NCI-H2081 treated with DMSO at 0.1 percent for 48 hours (cell line): Measurements from ENCODE around the gene RRAS2.

Source experiments
- DNase-seq: peaks from one replicate; lab custom pipeline; 2025; lab: John Stamatoyannopoulos, UW

RRAS2 gene

DNA sequence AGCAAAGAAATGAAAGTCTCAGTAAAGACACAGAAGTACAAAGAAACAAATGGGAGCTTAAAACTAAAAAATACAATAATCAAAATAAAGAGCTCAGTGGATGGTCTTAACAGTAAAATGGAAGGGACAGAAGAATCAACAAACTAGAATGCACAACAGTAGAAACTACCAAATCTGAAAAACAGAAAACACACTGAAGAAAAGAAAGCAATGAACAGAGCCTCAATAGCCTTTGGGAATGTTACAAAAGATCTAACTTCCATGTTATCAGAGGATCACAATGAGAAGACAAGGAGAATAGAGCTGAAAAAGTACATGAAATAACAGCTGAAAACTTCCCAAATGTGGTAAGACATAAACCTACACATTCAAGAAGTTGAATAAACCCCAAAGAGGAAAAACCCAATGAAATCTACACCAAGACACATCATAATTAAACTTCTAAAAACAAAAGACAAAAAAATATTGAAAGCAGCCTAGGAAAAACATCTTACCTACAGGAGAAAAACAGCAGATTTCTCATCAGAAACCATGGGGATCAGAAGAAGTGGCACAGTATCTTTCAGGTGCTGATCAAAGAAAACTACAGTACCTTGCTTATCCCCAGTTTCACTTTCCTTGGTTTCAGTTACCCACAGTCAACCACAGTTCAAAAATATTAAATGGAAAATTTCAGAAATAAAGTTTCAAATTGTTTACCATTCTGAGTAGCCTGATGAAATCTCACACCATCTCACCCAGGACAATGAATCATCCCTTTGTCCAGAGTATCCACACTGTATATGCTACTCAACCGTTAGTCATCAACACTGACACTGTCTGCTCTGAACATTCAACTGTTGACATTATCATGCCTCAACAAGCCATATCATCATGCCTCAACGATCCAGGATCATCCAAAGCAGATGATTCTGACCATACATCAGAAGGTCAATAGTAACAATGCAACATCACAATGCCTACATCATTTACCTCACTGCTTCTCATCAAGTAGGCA, 22.2 kb downstream of the RRAS2 start:
- DNase-seq, result no peak

DNA sequence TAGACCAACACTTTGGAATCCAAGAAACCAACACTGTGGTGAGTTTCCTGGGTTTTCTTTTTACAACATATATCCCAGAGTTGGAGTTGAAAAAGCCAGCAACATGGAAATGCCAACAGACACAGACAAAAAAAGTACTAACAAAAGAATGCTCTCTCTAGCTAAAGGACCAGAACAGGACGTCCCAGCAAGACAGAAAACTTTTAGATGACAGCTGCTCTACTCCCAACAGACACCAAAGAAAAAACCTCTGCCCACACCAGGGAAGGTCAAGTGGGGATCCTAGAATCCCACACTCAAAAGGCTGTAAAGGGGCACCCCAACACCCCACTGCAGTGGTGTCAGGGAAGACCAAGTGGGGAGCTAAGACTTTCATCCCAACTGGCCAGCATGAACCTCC, 23.3 kb downstream of the RRAS2 start:
- DNase-seq, result no peak

- no peak for DNase-seq
These were observed 24.1 kb downstream of the RRAS2 start for GRCh38 chr11:14334893-14335292.

DNA sequence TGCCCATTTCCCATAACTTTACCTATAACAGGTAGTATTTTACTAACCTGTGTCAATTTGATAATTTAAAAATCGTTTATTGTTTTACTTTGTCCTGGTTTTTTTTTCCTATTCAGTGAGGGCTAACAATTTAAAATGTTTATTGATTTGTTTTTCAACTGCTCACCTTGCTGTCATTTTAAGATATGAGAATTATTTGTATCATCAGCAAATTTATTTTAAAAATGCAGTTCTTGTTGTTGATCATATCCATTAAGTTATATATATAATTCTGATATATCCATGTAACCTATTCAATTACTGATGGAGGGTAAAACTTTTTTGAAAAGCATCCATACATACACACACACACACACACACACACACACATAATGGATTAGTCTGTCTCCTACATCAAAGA, 24.8 kb downstream of the RRAS2 start:
- DNase-seq, result no peak

GRCh38 chr11:14331476-14332136, 27.4 kb downstream of the RRAS2 start:
- DNase-seq, result no peak

DNA sequence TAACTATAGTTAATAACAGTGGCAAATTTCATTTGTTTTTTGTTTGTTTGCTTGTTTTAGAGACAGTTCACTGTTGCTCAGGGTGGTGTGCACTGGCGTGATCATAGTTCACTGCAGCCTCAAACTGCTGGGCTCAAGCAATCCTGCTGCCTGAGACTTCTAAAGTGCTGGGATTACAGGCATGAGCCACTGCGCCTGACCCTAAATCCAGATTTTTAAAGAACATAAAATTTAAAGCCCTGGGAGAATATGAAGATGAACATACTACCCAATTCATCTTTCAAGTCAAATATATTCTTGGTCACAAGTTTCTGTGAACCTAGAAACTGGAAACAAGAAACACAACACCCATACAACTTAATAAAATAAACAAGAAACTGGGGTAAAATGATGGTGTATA, 28.1 kb downstream of the RRAS2 start:
- DNase-seq, result no peak

DNA sequence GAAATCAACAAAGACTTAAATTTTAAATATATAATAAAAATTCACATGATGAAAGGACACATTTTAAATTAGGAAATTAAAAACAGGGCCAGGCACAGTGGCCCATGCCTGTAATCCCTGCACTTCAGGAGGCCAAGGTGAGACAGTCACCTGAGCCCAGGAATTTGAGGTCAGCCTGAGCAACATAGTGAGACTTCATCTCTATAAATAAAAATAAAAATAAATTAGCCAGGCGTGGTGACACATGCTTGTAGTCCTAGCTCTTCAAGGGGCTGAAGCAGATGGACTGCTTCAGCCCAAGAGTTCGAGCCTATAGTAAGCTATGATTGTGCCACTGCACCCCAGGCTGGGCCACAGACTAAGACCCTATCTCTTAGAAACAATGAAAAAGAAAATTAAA, 29.3 kb downstream of the RRAS2 start:
- DNase-seq, result no peak

DNA sequence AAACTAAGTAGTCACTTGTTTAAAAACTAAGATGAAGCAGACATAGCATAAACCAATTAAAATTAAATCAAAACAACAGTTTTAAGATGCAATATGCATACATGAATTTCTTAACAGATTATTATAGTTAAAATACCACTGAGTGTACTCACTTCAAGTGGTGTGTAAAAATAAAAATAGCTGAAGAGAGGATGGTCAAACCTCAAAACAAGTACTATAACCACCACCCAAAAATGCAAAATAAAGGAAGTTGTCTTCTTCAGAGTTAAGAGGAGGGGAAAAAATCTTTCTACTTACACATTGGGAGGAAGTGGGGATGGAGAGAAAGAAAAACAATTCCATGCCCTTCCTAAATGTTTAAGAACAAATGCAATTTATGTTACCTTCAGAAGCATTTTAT, 31.9 kb downstream of the RRAS2 start:
- no peak for DNase-seq

GRCh38 chr11:14323118-14323676, 35.8 kb downstream of the RRAS2 start:
- DNase-seq, result no peak

DNA sequence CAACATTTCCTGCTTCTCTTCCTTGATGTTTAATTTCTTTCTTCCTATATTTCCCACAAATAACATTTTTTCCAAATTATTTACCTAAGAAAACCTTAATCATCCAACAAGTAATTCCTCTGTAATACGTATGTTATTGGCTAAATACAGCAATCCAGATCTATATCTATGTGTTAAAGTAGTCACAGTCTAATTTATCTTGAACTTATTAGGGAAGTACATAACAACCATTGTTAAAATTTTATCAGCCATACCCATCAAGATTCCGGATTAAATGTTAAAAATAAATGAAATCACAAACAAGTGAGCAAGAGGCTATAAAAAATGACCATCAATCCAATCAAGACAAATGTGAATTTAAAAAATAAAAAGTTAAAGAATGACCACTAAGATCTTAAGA, 36.5 kb downstream of the RRAS2 start:
- no peak for DNase-seq

DNA sequence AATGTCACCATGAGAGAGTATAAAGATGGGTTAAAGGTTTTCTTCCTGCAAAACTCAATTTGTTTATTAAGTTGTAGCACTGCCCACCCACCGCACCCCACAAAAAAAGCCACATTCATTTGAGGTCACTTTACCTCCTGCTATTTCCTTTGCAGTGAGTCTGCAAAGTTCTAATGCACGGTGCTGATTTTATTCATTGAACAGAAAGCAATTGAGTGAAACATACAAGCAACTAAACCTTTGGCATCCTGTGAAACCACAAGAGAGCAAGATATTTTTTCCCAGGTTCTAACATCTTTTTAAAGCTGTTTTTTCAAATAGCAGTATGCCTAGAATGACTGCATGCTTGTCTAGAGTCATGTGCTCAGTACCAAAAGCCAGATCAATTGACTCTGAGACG, 39.0 kb downstream of the RRAS2 start:
- no peak for DNase-seq

DNA sequence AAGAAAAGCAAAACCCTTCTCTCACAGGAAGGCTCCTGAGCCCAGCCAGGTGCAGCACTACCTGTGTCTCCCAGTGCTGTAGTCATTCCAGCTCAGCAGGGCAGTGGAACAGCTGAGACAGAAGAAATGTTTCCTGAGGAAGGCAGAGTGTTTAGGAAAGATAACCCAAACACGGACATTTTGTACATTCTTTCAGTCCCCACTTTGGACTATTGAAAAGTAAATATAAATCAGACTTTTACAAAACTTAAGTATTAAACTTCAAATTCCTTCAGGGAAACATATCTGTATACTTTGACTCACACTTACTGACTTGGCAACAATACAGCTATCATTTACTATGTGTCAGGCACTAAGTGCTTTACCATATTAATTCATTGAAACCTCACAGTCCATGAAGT, 40.4 kb downstream of the RRAS2 start:
- DNase-seq, result no peak

DNA sequence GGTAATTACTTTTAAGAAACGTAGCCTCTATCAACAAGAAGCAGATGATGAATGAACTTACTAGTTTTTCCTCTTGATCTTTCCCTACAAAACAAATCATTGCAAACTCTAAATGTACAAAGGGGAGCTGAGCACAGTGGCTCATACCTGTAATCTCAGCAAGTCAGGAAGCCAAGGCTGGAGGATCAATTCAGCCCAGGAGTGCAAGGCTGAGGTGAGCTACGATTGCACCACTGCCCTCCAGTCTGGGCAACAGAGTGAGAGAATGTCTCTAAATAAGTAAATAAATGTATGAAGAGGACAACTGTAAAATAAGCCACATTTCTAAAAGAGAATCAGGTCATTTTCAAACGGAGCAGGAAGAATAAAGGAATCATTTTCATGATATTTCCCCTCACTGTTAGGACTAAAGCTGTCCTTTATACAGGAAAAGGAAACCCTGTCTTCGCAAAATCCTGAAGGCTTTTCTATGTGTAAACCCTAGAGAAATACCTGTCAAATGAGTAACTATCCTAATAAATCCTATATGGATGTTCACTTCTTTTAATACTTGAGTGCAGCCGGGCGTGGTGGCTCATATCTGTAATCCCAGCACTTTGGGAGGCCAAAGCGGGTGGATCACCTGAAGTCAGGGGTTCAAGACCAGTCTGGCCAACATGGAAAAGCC, 41.2 kb downstream of the RRAS2 start:
- DNase-seq, result no peak

DNA sequence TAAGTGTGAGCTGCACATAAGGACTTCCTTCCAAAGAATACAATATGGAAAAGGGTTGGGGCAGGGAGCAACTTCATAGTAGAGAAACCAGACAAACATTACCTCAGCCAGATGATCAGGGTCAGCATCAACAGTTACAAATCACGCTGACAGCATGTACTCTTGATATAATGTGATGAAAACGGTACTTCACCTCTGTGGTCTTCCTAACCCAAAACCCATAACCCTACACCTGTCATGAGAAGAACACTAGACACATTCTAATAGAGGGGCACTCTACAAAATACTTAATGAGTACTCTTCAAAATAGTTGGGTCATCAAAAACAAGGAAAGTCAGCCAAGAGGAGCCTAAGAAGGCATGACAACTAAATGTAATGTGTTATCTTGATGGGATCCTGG, 43.9 kb downstream of the RRAS2 start:
- no peak for DNase-seq

DNA sequence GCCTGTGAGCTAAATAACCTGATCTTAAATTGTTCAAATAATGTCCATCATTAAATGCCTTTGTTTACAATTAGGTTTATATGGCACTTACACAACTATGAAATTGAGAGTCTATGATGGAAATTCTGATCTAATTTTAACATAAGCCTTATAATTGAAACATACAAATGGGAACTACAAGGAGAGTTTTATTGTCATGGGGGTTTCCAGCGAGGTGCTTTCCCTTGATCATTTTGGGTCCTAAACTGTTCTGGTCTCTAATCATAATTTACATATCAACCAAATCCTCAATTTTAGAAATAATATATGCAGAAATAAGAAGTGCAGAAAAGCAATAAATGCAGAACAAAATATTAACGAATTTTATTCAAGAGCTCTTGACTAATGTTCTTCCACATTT, 44.9 kb downstream of the RRAS2 start:
- no peak for DNase-seq

- DNase-seq, result no peak
These were observed 46.1 kb downstream of the RRAS2 start for GRCh38 chr11:14312736-14313438.

GRCh38 chr11:14310679-14311078, 48.3 kb downstream of the RRAS2 start:
- no peak for DNase-seq

DNA sequence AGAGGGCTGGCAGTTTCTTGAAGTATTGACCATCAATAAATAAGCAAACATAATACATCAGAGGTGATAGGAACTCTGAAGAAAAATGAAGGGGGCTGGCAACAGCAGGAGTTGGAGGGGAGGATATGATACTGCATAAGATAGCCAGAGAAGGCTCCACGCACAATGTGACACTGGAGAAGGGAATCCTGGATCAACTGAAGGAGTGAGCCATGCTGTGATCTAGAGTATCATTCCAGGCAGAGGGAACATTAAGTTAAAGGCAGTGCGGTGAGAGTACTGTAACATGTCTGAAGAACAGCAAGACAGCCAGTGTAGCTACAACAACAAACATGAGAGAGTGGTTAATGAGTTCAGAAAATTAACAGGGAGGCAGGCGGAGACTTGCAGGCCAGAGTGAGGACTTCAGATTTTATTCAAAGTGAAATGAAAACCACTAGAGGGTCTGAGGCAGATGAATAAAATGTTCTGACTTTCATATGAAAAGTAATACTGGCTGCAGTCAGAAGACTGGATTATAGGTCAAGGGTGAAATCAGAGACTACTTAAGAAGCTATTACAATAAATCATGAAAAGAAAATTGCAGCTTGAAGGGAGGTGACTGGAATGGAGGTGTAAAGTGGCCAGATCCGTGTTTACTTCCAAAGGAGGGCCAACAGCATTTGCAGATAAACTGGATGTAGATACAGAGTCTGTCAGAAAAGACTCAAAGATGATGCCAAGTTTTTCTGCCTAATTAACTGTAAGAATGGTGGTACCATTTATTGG, 49.4 kb downstream of the RRAS2 start:
- DNase-seq, result no peak

- DNase-seq, result no peak
These were observed 50.0 kb downstream of the RRAS2 start for GRCh38 chr11:14308897-14309387.

DNA sequence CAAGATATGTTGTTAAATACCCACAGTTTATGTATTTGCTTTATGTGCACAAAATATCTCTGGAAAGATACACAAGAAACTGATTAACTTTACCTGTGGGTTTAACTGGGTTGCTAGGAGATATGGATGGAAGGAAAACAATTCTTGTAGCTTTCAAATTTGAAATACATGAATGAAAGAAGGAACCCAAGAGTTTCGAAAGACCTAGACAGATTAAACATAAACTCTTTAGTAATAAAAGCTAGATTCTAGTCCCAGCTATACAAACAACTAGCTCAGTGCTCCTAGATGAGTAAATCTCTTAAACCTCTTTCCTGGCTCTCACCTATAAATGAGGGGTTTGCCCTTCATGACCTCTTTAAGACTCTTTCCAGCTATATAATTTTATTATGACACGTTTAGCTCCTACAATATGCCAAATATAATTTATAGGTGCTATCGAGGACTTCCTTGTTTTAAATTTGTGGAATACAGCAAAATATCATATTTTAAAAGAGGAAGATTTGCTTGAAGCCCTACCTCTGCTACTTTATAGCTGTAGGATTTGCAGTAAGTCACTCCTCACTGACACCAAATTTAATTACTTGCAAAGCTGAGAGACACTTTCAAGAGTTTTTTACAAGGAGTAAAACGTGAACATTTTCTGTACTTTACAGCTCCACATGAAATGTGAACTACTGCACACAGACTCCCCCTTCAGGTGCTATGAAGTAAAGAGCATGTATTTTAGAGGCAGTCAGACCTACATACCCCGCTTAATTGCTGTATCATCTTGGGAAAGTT, 50.7 kb downstream of the RRAS2 start:
- no peak for DNase-seq
